Right lobe of liver (tissue), 4 donors: ENCODE data around the gene ARHGEF16.

Source experiments
- CTCF ChIP-seq, 4 donors: fragments of 200-600 bp in 3 of 4; fragments of 450-650 bp in 1 of 4; IDR thresholded peaks; one replicate each; pipeline versions ENCODE4 v1.5.1 to v1.8.0; 2016 to 2022; ENCODE audit warnings: antibody characterized with exemption in 4 of 4, mild to moderate bottlenecking in 2 of 4
- POLR2A ChIP-seq: fragments of 450-650 bp; IDR thresholded peaks from one replicate; pipeline ENCODE4 v1.6.1; 2017; ENCODE audit warnings: antibody characterized with exemption, mild to moderate bottlenecking
- donor health status: DM: no; HTN: no; CAD: no.
- donor health status: DM: no; HTN: no; CAD: no.
- donor health status: DM: no; HTN: yes; CAD: no.

GRCh38 chr1:3431686-3432085 is 22.8 kb upstream of the ARHGEF16 start:
- no peak for TF ChIP-seq CTCF (IDR thresholded peaks at IDR 0.05)
- no peak for TF ChIP-seq POLR2A
